ENCODE results near the gene SLC26A8. TPM values are rescaled to one million over a fixed set of nuclear protein-coding genes. Genes with fewer than 3 reads are reported as not detected.
A peak's percentile ranks its signal among the peaks of the same experiment; 100 is the strongest.

SLC26A8 gene
- total RNA-seq, 1 experiment from 2014 or later, result 1.8 TPM

DNA sequence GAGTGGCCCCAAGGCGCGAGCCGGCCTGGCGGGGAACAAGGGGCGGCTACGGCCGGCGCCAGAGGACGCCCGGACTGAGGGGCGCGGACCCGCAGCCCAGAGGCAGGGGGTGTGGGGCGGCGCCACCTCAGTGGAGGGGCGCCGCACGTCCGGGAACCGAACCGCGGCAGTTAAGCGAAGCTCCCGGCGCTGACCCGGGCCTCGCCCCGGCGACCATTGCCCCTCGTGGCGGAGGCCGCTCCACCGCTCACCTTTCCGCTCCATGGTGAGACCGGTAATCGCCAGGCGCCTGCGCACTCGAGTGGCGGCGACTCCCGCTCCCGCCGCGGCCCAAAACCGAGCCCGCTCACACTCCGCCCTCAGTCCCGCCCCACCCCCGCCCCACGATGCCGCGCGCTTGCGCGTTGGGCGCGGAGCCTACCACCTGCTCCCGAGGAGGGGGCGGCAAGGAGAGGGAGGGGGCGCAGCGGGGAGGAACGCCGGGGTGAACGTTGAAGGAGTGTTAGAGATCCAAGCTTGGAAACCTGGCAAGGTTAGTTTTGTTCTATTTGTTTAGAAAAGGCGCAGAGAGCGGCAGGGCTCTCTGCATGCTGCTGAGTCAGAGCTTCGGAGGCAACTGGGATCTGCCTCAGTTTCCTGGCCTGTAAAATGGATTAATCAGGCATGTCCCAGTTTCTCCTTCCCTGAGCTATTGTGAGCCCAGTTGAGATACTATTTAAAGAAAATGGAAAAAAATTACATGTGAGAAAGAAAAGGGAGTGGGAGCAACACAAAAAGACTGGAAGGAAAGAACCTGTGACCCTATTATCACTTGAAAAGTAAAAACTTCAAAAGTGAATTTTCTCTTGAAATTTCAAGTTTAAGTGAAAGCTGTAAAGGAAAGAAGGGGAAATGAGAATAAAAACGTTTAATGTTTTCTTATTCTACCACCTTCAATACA, 103.4 kb downstream of the SLC26A8 start, which contains the start of gene SRPK1:
SRPK1 (minus strand) TSS at position 306 of the 940 bp plus-strand sequence; CDS start at position 264, 42 bp downstream.
- intact Hi-C loops (cut with micrococcal nuclease; ENCODE audit: unreplicated experiment), result loop anchor here (2.0 to 5.0 kb wide), 2 partner anchors 42 to 106 kb away; partner anchors contain the start of gene MAPK14
- H3K4me1 ChIP-seq, result peaks cover 20% of the 10 kb centered on the region
- no peaks in the 10 kb centered on the region for H3K36me3 ChIP-seq (ENCODE audit: control insufficient read depth, insufficient read depth, low read length)
- CTCF ChIA-PET, result interaction anchor here (0.6 kb wide), 1 partner anchor 107 kb away, joined by 4 read pairs; the partner anchor contains the start of gene MAPK14
- H3K9me3 Mint-ChIP-seq (ENCODE audit: unreplicated experiment), result no peaks in the 10 kb centered on the region
- H3K4me1 Mint-ChIP-seq (ENCODE audit: low read depth, unreplicated experiment), result peaks cover 34% of the 10 kb centered on the region
- peak; percentile 94 for DNase-seq
- TF ChIP-seq, protein P1, sequence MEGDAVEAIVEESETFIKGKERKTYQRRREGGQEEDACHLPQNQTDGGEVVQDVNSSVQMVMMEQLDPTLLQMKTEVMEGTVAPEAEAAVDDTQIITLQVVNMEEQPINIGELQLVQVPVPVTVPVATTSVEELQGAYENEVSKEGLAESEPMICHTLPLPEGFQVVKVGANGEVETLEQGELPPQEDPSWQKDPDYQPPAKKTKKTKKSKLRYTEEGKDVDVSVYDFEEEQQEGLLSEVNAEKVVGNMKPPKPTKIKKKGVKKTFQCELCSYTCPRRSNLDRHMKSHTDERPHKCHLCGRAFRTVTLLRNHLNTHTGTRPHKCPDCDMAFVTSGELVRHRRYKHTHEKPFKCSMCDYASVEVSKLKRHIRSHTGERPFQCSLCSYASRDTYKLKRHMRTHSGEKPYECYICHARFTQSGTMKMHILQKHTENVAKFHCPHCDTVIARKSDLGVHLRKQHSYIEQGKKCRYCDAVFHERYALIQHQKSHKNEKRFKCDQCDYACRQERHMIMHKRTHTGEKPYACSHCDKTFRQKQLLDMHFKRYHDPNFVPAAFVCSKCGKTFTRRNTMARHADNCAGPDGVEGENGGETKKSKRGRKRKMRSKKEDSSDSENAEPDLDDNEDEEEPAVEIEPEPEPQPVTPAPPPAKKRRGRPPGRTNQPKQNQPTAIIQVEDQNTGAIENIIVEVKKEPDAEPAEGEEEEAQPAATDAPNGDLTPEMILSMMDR (IDR thresholded peaks at IDR 0.05; ENCODE audit: insufficient read depth in 1 of 2, low read depth in 1 of 2, low read length in 1 of 2, severe bottlenecking in 1 of 2, unreplicated experiment in 1 of 2), result no peak
- H3K27me3 Mint-ChIP-seq (ENCODE audit: insufficient read depth, unreplicated experiment), result no peaks in the 10 kb centered on the region
- POLR2A ChIA-PET, result interaction anchor here (0.6 to 1.4 kb wide), 6 partner anchors 24 to 712 kb away, joined by 3 to 9 read pairs (median 4); no protein-coding TSS in a partner anchor
- no peaks in the 10 kb centered on the region for H3K9me3 ChIP-seq
- H3K4me3 Mint-ChIP-seq (ENCODE audit: unreplicated experiment), result peak within 1 kb of the TSS; percentile 97
- no peaks in the 10 kb centered on the region for H3K27me3 ChIP-seq (replicated peaks; ENCODE audit: control insufficient read depth, insufficient read depth, low read length)
- H3K36me3 Mint-ChIP-seq (ENCODE audit: insufficient read depth, unreplicated experiment), result peaks cover 28% of the 10 kb centered on the region
- no TSS peak for BruUV-seq (replicated peaks)
- H3K27ac Mint-ChIP-seq (ENCODE audit: unreplicated experiment), result peak within 1 kb of the TSS; percentile 97
- peak within 1 kb of the TSS; percentile 69 for H3K4me3 ChIP-seq (ENCODE audit: low read depth, low read length)

DNA sequence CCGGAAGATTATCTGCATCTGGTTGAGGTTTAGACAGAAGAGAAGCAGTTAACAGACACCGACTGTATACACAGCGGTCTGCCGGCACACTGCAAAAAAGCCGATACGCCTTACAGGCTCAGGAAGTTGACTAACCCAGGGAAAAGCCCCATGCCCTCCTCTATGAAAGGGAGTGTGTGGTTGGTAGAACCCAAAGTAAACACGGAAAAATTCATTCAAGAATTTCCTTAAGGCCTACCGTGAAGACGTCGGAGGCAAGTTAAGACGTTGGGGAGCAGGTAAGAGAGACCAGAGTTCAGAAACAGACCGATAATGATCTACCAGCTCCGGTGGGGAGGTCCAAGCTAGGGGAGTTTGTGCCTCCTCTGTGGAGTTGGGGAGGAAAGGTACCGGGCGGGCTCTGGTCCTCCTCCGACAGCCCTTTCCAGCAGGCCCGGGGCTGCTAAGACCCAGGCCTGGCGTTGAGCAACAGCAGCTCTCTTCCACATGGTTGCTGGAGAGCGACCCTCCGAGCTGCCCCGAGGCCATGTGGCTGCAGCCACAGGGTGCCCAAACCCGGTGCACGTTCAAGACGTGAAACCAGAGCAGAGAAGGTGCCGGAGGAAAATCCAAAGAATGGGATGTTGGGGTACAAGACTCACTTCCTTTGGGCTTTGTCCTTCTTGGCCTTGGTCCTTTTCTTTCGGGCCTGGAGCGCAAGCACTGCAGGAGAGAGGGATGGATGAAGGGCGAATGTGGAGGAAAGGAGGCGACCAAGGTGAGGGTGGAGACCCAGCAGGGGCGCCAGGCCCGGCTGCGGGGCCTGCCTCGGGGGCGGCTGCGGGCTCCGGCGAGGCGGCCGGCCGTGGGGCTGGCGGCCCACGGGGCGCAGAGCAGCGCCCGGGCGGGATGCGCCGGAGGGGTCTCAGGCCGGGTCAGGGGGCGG, 104.4 kb downstream of the SLC26A8 start:
- peaks cover 35% of the 10 kb centered on the region for H3K36me3 Mint-ChIP-seq (ENCODE audit: insufficient read depth, unreplicated experiment)
- Histone ChIP-seq H3K9me3 (no peaks in the 10 kb centered on the region), H3K36me3 (ENCODE audit: control insufficient read depth, insufficient read depth, low read length) (no peaks in the 10 kb centered on the region), H3K4me3 (ENCODE audit: low read depth, low read length) (peak overlapping the region; percentile 69), H3K27me3 (replicated peaks; ENCODE audit: control insufficient read depth, insufficient read depth, low read length) (no peaks in the 10 kb centered on the region), H3K4me1 (peaks cover 20% of the 10 kb centered on the region)
- peak overlapping the region; percentile 97 for H3K4me3 Mint-ChIP-seq (ENCODE audit: unreplicated experiment)
- BruUV-seq (replicated peaks), result no TSS peak
- no peaks in the 10 kb centered on the region for H3K27me3 Mint-ChIP-seq (ENCODE audit: insufficient read depth, unreplicated experiment)
- H3K4me1 Mint-ChIP-seq (ENCODE audit: low read depth, unreplicated experiment), result peaks cover 34% of the 10 kb centered on the region
- TF ChIP-seq, protein P1 (IDR thresholded peaks at IDR 0.05; ENCODE audit: insufficient read depth in 1 of 2, low read depth in 1 of 2, low read length in 1 of 2, severe bottlenecking in 1 of 2, unreplicated experiment in 1 of 2), result no peak
- intact Hi-C loops (cut with micrococcal nuclease; ENCODE audit: unreplicated experiment), result loop anchor here (2.0 to 5.0 kb wide), 2 partner anchors 43 to 107 kb away; partner anchors contain the start of gene MAPK14
- ChIA-PET CTCF (interaction anchor here (0.6 kb wide), 1 partner anchor 62 kb away, joined by 3 read pairs; no protein-coding TSS in a partner anchor), POLR2A (no interaction called here)
- peak; percentile 51 to 58 for DNase-seq
- peak overlapping the region; percentile 97 for H3K27ac Mint-ChIP-seq (ENCODE audit: unreplicated experiment)
- H3K9me3 Mint-ChIP-seq (ENCODE audit: unreplicated experiment), result no peaks in the 10 kb centered on the region

Data from Caco-2 (cell line).